Measurements from ENCODE around the gene CCNA2.

The CCNA2 gene

GRCh38 chr4:121842862-121843261 lies 19.2 kb upstream of the CCNA2 start:
- H2BK15ac ChIP-seq (ENCODE audit: low read length) = no peak overlapping the region
- no peak overlapping the region for H2BK12ac ChIP-seq (ENCODE audit: low read length)
- no peak overlapping the region for H3K4me3 ChIP-seq (ENCODE audit: low read length in 2 of 2)
- no peak overlapping the region for H2AFZ ChIP-seq (ENCODE audit: low read length)
- H3K18ac ChIP-seq (ENCODE audit: low read length) = no peak overlapping the region
- no peak overlapping the region for H4K91ac ChIP-seq (ENCODE audit: low read depth, low read length, poor library complexity)
- WGBS, 2 donors (ENCODE audit: extremely low coverage in 2 of 2, insufficient read length in 2 of 2, insufficient replicate concordance in 1 of 2) = no CpG with 5 or more reads among the region's 4 CpGs
- DNase-seq (ENCODE audit: low spot score) = no peak
- no peak overlapping the region for H3K23ac ChIP-seq (ENCODE audit: low read depth, low read length, poor library complexity)
- no peak overlapping the region for H3K4me2 ChIP-seq (ENCODE audit: insufficient read depth, low read length, poor library complexity, severe bottlenecking)
- peaks cover 2 to 79% of the 10 kb centered on the region in 2 donors for H3K36me3 ChIP-seq (replicated peaks in 1 of 2; ENCODE audit: control insufficient read depth in 2 of 2, insufficient read depth in 2 of 2, low read length in 2 of 2)
- H3K14ac ChIP-seq (ENCODE audit: low read length) = no peak overlapping the region
- no peak overlapping the region for H2BK120ac ChIP-seq (ENCODE audit: low read depth, low read length)
- no peak overlapping the region for H4K8ac ChIP-seq (ENCODE audit: low read depth, low read length)
- no peaks in the 10 kb centered on the region for H3K4me1 ChIP-seq (ENCODE audit: control insufficient read depth in 2 of 2, insufficient read depth in 1 of 2, low read depth in 1 of 2, low read length in 2 of 2)
- H3K9me3 ChIP-seq (replicated peaks in 1 of 2; ENCODE audit: control insufficient read depth in 2 of 2, insufficient read depth in 1 of 2, low read depth in 1 of 2, low read length in 2 of 2) = no peaks in the 10 kb centered on the region
- no peak overlapping the region for H3K4ac ChIP-seq (ENCODE audit: low read length)
- H3K79me1 ChIP-seq (ENCODE audit: low read depth, low read length) = no peaks in the 10 kb centered on the region
- H2BK5ac ChIP-seq (ENCODE audit: low read length) = no peak overlapping the region
- H3K9ac ChIP-seq (ENCODE audit: low read depth, low read length, poor library complexity) = no peak overlapping the region
- no peak overlapping the region for H2AK5ac ChIP-seq (ENCODE audit: low read depth, low read length)
- H3K27me3 ChIP-seq (ENCODE audit: control insufficient read depth in 3 of 3, insufficient read depth in 3 of 3, low read depth in 1 of 3, low read length in 3 of 3) = no peaks in the 10 kb centered on the region
- no peak overlapping the region for H3K27ac ChIP-seq (replicated peaks; ENCODE audit: low read length)

GRCh38 chr4:121838136-121838535 lies 14.5 kb upstream of the CCNA2 start:
- H3K9ac ChIP-seq (ENCODE audit: low read depth, low read length, poor library complexity) = no peak overlapping the region
- H3K4me3 ChIP-seq (ENCODE audit: low read length in 2 of 2) = no peak overlapping the region
- H2BK5ac ChIP-seq (ENCODE audit: low read length) = no peak overlapping the region
- no peaks in the 10 kb centered on the region for H3K79me1 ChIP-seq (ENCODE audit: low read depth, low read length)
- peaks cover 0 to 80% of the 10 kb centered on the region in 2 donors for H3K36me3 ChIP-seq (replicated peaks in 1 of 2; ENCODE audit: control insufficient read depth in 2 of 2, insufficient read depth in 2 of 2, low read length in 2 of 2)
- H2AFZ ChIP-seq (ENCODE audit: low read length) = no peak overlapping the region
- no peak overlapping the region for H2BK12ac ChIP-seq (ENCODE audit: low read length)
- no peak overlapping the region for H2BK120ac ChIP-seq (ENCODE audit: low read depth, low read length)
- H3K18ac ChIP-seq (ENCODE audit: low read length) = no peak overlapping the region
- H2AK5ac ChIP-seq (ENCODE audit: low read depth, low read length) = no peak overlapping the region
- H3K23ac ChIP-seq (ENCODE audit: low read depth, low read length, poor library complexity) = no peak overlapping the region
- H4K8ac ChIP-seq (ENCODE audit: low read depth, low read length) = no peak overlapping the region
- no peaks in the 10 kb centered on the region for H3K27me3 ChIP-seq (ENCODE audit: control insufficient read depth in 3 of 3, insufficient read depth in 3 of 3, low read depth in 1 of 3, low read length in 3 of 3)
- no peak overlapping the region for H3K4ac ChIP-seq (ENCODE audit: low read length)
- no peaks in the 10 kb centered on the region for H3K9me3 ChIP-seq (replicated peaks in 1 of 2; ENCODE audit: control insufficient read depth in 2 of 2, insufficient read depth in 1 of 2, low read depth in 1 of 2, low read length in 2 of 2)
- H3K27ac ChIP-seq (replicated peaks; ENCODE audit: low read length) = no peak overlapping the region
- no peak overlapping the region for H4K91ac ChIP-seq (ENCODE audit: low read depth, low read length, poor library complexity)
- H3K4me2 ChIP-seq (ENCODE audit: insufficient read depth, low read length, poor library complexity, severe bottlenecking) = no peak overlapping the region
- no peak overlapping the region for H2BK15ac ChIP-seq (ENCODE audit: low read length)
- no peak for DNase-seq (ENCODE audit: low spot score)
- H3K14ac ChIP-seq (ENCODE audit: low read length) = no peak overlapping the region
- H3K4me1 ChIP-seq (ENCODE audit: control insufficient read depth in 2 of 2, insufficient read depth in 1 of 2, low read depth in 1 of 2, low read length in 2 of 2) = no peaks in the 10 kb centered on the region

- no CpG with 5 or more reads among the region's 5 CpGs for WGBS, 2 donors (ENCODE audit: extremely low coverage in 2 of 2, insufficient read length in 2 of 2, insufficient replicate concordance in 1 of 2)
- H3K36me3 ChIP-seq (replicated peaks in 1 of 2; ENCODE audit: control insufficient read depth in 2 of 2, insufficient read depth in 2 of 2, low read length in 2 of 2) = peaks cover 0 to 79% of the 10 kb centered on the region in 2 donors
Observed at GRCh38 chr4:121829511-121829910, 5.8 kb upstream of the CCNA2 start.

GRCh38 chr4:121827853-121828252 lies 4.2 kb upstream of the CCNA2 start:
- no peaks in the 10 kb centered on the region for H3K27me3 ChIP-seq (ENCODE audit: control insufficient read depth in 3 of 3, insufficient read depth in 3 of 3, low read depth in 1 of 3, low read length in 3 of 3)
- H2AFZ ChIP-seq (ENCODE audit: low read length) = no peak overlapping the region
- H3K4ac ChIP-seq (ENCODE audit: low read length) = no peak overlapping the region
- no CpG with 5 or more reads among the region's 1 CpG for WGBS, 2 donors (ENCODE audit: extremely low coverage in 2 of 2, insufficient read length in 2 of 2, insufficient replicate concordance in 1 of 2)
- no peak overlapping the region for H4K91ac ChIP-seq (ENCODE audit: low read depth, low read length, poor library complexity)
- no peak overlapping the region for H3K23ac ChIP-seq (ENCODE audit: low read depth, low read length, poor library complexity)
- no peak overlapping the region for H3K4me3 ChIP-seq (ENCODE audit: low read length in 2 of 2)
- no peak overlapping the region for H2BK120ac ChIP-seq (ENCODE audit: low read depth, low read length)
- no peak overlapping the region for H3K18ac ChIP-seq (ENCODE audit: low read length)
- H3K9ac ChIP-seq (ENCODE audit: low read depth, low read length, poor library complexity) = no peak overlapping the region
- no peak overlapping the region for H4K8ac ChIP-seq (ENCODE audit: low read depth, low read length)
- no peak overlapping the region for H3K27ac ChIP-seq (replicated peaks; ENCODE audit: low read length)
- no peaks in the 10 kb centered on the region for H3K9me3 ChIP-seq (replicated peaks in 1 of 2; ENCODE audit: control insufficient read depth in 2 of 2, insufficient read depth in 1 of 2, low read depth in 1 of 2, low read length in 2 of 2)
- H2BK15ac ChIP-seq (ENCODE audit: low read length) = no peak overlapping the region
- H3K4me2 ChIP-seq (ENCODE audit: insufficient read depth, low read length, poor library complexity, severe bottlenecking) = no peak overlapping the region
- no peak for DNase-seq (ENCODE audit: low spot score)
- H3K79me1 ChIP-seq (ENCODE audit: low read depth, low read length) = peaks cover 5% of the 10 kb centered on the region
- no peak overlapping the region for H2AK5ac ChIP-seq (ENCODE audit: low read depth, low read length)
- no peak overlapping the region for H3K14ac ChIP-seq (ENCODE audit: low read length)
- peaks cover 0 to 63% of the 10 kb centered on the region in 2 donors for H3K36me3 ChIP-seq (replicated peaks in 1 of 2; ENCODE audit: control insufficient read depth in 2 of 2, insufficient read depth in 2 of 2, low read length in 2 of 2)
- H2BK5ac ChIP-seq (ENCODE audit: low read length) = no peak overlapping the region
- H2BK12ac ChIP-seq (ENCODE audit: low read length) = no peak overlapping the region
- no peaks in the 10 kb centered on the region for H3K4me1 ChIP-seq (ENCODE audit: control insufficient read depth in 2 of 2, insufficient read depth in 1 of 2, low read depth in 1 of 2, low read length in 2 of 2)

More at GRCh38 chr4:121829511-121829910, 5.8 kb upstream of the CCNA2 start:
- Histone ChIP-seq H2AFZ (ENCODE audit: low read length) (no peak overlapping the region), H3K79me1 (ENCODE audit: low read depth, low read length) (no peaks in the 10 kb centered on the region), H4K8ac (ENCODE audit: low read depth, low read length) (peak overlapping the region; percentile 3), H3K9ac (ENCODE audit: low read depth, low read length, poor library complexity) (no peak overlapping the region), H3K23ac (ENCODE audit: low read depth, low read length, poor library complexity) (no peak overlapping the region), H3K4me1 (ENCODE audit: control insufficient read depth in 2 of 2, insufficient read depth in 1 of 2, low read depth in 1 of 2, low read length in 2 of 2) (no peaks in the 10 kb centered on the region), H4K91ac (ENCODE audit: low read depth, low read length, poor library complexity) (no peak overlapping the region), H2BK5ac (ENCODE audit: low read length) (no peak overlapping the region), H3K4me2 (ENCODE audit: insufficient read depth, low read length, poor library complexity, severe bottlenecking) (no peak overlapping the region), H3K4ac (ENCODE audit: low read length) (no peak overlapping the region), H2BK12ac (ENCODE audit: low read length) (no peak overlapping the region), H2AK5ac (ENCODE audit: low read depth, low read length) (no peak overlapping the region), H2BK120ac (ENCODE audit: low read depth, low read length) (no peak overlapping the region), H3K9me3 (replicated peaks in 1 of 2; ENCODE audit: control insufficient read depth in 2 of 2, insufficient read depth in 1 of 2, low read depth in 1 of 2, low read length in 2 of 2) (no peaks in the 10 kb centered on the region), H3K27me3 (ENCODE audit: control insufficient read depth in 3 of 3, insufficient read depth in 3 of 3, low read depth in 1 of 3, low read length in 3 of 3) (no peaks in the 10 kb centered on the region), H2BK15ac (ENCODE audit: low read length) (no peak overlapping the region), H3K18ac (ENCODE audit: low read length) (no peak overlapping the region), H3K14ac (ENCODE audit: low read length) (no peak overlapping the region), H3K4me3 (ENCODE audit: low read length in 2 of 2) (no peak overlapping the region), H3K27ac (replicated peaks; ENCODE audit: low read length) (no peak overlapping the region)
- DNase-seq (ENCODE audit: low spot score) = no peak

Measured in neuronal stem cell (in vitro differentiated cells).